ENCODE data around the gene CFAP97D1.

Gene CFAP97D1

GRCh38 chr17:43780135-43780534 lies at the start of gene CFAP97D1:
Gene CFAP97D1, plus strand, starts transcription at chr17:43780435. Its CDS starts 28 bp downstream, at chr17:43780463.
- Histone ChIP-seq H3K4me2 (peak within 1 kb of the TSS; percentile 95), H3K79me2 (ENCODE audit: insufficient read depth, low read depth) (no peaks in the 10 kb centered on the region; the same call in 1 of the 2 replicates), H3K36me3 (ENCODE audit: insufficient read depth) (no peaks in the 10 kb centered on the region), H3K4me3 (IDR thresholded peaks at IDR 0.05; ENCODE audit: insufficient read depth, low read depth, low read length) (no peak within 1 kb of the TSS), H3K27me3 (ENCODE audit: insufficient read depth, low read depth) (peaks cover 37% of the 10 kb centered on the region), H3K27ac (no peak within 1 kb of the TSS), H3K9ac (peak within 1 kb of the TSS; percentile 29; the same call in 1 of the 2 replicates), H3K4me1 (ENCODE audit: low read depth, poor library complexity, severe bottlenecking) (peaks cover 8% of the 10 kb centered on the region), H2AFZ (ENCODE audit: low read depth) (peak within 1 kb of the TSS; percentile 92), H4K20me1 (ENCODE audit: insufficient read depth) (no peaks in the 10 kb centered on the region)
- no peak for TF ChIP-seq CTCF (conservative IDR thresholded peaks at IDR 0.05; ENCODE audit: low read depth, low read length)

- H3K27ac ChIP-seq: no peak overlapping the region
- H2AFZ ChIP-seq (ENCODE audit: low read depth): no peak overlapping the region
Measured at GRCh38 chr17:43732958-43733357, 47.3 kb upstream of the CFAP97D1 start.

GRCh38 chr17:43733956-43734355 lies 46.3 kb upstream of the CFAP97D1 start:
- Histone ChIP-seq H2AFZ (ENCODE audit: low read depth) (no peak overlapping the region), H3K36me3 (ENCODE audit: insufficient read depth) (no peaks in the 10 kb centered on the region), H3K27ac (no peak overlapping the region), H3K4me3 (IDR thresholded peaks at IDR 0.05; ENCODE audit: insufficient read depth, low read depth, low read length) (no peak overlapping the region), H4K20me1 (ENCODE audit: insufficient read depth) (no peaks in the 10 kb centered on the region), H3K79me2 (ENCODE audit: insufficient read depth, low read depth) (no peaks in the 10 kb centered on the region), H3K4me1 (ENCODE audit: low read depth, poor library complexity, severe bottlenecking) (no peaks in the 10 kb centered on the region), H3K27me3 (ENCODE audit: insufficient read depth, low read depth) (no peaks in the 10 kb centered on the region), H3K4me2 (no peak overlapping the region), H3K9ac (no peak overlapping the region)
- no peak for TF ChIP-seq CTCF (conservative IDR thresholded peaks at IDR 0.05; ENCODE audit: low read depth, low read length)

More at GRCh38 chr17:43732958-43733357, 47.3 kb upstream of the CFAP97D1 start:
- H3K4me2 ChIP-seq: no peak overlapping the region
- H3K36me3 ChIP-seq (ENCODE audit: insufficient read depth): no peaks in the 10 kb centered on the region
- H3K27me3 ChIP-seq (ENCODE audit: insufficient read depth, low read depth): no peaks in the 10 kb centered on the region
- H4K20me1 ChIP-seq (ENCODE audit: insufficient read depth): no peaks in the 10 kb centered on the region
- no peaks in the 10 kb centered on the region for H3K79me2 ChIP-seq (ENCODE audit: insufficient read depth, low read depth)
- no peak for TF ChIP-seq CTCF (conservative IDR thresholded peaks at IDR 0.05; ENCODE audit: low read depth, low read length)
- no peak overlapping the region for H3K4me3 ChIP-seq (IDR thresholded peaks at IDR 0.05; ENCODE audit: insufficient read depth, low read depth, low read length)
- no peaks in the 10 kb centered on the region for H3K4me1 ChIP-seq (ENCODE audit: low read depth, poor library complexity, severe bottlenecking)
- H3K9ac ChIP-seq: no peak overlapping the region

GRCh38 chr17:43734376-43734775 lies 45.9 kb upstream of the CFAP97D1 start:
- Histone ChIP-seq H3K9ac (no peak overlapping the region), H2AFZ (ENCODE audit: low read depth) (no peak overlapping the region), H3K4me3 (IDR thresholded peaks at IDR 0.05; ENCODE audit: insufficient read depth, low read depth, low read length) (no peak overlapping the region), H3K4me2 (no peak overlapping the region), H3K4me1 (ENCODE audit: low read depth, poor library complexity, severe bottlenecking) (no peaks in the 10 kb centered on the region), H3K36me3 (ENCODE audit: insufficient read depth) (no peaks in the 10 kb centered on the region), H3K79me2 (ENCODE audit: insufficient read depth, low read depth) (no peaks in the 10 kb centered on the region), H4K20me1 (ENCODE audit: insufficient read depth) (no peaks in the 10 kb centered on the region), H3K27ac (no peak overlapping the region), H3K27me3 (ENCODE audit: insufficient read depth, low read depth) (no peaks in the 10 kb centered on the region)
- no peak for TF ChIP-seq CTCF (conservative IDR thresholded peaks at IDR 0.05; ENCODE audit: low read depth, low read length)
